NK-92 (cell line): ENCODE measurements around the gene AFMID.
A peak's percentile ranks its signal among the peaks of the same experiment; 100 is the strongest.

Source experiments
- DNase-seq: peaks from one replicate; lab custom pipeline; 2025; ENCODE audit not compliant: unreplicated experiment; lab: John Stamatoyannopoulos, UW

AFMID gene

DNA sequence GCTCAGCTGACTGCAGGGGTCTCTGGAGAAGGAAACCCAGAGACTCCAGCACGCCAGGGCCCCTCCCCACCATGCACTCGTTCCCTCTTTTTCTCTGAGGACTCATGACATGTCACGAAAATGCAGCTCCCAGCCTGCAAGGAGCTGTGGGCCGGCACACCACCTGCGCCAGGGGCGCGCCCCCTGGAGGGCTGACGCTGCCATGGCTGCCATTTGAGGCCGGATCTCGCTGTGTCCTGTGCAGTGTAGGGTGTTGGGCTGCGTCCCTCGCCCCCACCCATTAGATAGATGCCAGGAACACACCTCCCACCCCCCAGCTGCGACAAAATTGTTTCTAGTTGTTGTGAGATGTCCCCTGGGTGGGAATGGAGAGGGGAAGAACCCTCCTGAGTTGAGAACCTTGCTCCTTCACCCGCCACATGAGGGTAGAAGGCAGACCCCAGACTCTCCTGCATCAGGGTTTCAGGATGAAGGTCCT lies 10.6 kb upstream of the AFMID start:
- DNase-seq, result no peak

GRCh38 chr17:78179372-78179771 lies 7.8 kb upstream of the AFMID start:
- no peak for DNase-seq

DNA sequence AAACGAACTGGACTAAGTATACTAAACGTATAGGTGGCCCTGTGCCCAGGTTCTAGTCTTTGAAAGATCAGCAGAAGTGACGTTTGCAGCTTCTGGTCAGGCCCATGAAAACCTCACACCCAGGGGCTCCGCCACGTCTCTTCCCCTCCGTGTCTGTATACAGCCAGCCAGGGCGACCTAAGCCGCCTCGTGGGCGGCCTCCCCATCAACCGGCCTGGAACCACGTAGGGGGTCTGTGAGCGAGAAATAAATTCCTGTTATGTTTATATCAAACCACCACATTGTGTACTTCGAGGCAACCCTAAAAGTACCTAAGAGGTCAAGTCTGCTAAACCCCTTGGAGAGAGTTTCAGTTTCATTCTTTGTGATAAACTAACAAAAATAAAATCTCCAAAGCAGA lies 7.1 kb upstream of the AFMID start:
- DNase-seq, result no peak

GRCh38 chr17:78180508-78180907 lies 6.7 kb upstream of the AFMID start:
- no peak for DNase-seq

DNA sequence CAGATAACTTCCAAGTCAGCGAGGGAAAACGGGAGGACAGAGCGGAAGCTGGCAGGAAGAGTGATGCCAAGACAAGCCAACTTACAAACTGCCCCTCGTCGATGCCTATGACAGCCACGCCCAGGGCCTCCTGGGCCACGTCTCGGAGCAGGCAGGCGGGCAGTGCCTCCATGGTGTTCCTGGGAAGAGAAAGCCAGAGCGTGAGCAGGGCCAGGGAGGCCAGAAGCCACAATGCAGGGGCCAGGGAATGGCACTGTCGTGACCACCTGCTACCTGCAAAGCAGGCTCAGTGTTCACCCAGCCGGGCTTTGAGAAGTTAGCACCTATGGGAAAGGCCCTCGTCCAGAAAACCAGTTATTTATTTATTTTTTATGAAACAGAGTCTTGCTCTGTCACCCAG lies 4.7 kb upstream of the AFMID start:
- DNase-seq, result no peak

- DNase-seq, result no peak
These were observed 3.2 kb upstream of the AFMID start for GRCh38 chr17:78183916-78184315.

DNA sequence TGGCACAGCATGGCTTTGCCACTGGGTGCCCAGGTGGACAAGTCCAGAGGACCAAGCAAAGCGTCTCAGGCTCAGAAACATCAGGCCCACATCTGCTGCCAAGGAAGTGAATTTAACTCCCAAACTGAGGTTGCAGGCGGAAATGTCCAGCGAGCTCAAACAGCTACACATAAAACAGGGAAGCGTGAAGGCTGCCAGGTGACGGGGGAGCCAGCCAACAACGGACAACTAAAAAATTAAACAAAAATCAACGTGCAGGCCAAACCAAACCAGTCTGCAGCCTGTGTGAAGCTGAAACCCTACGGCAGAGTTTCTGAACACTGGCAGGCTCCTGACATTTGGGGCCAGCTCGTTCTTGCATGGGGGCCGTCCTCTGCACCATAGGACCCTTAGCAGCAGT lies 2.8 kb upstream of the AFMID start:
- DNase-seq, result no peak

GRCh38 chr17:78184868-78185267 lies 2.3 kb upstream of the AFMID start:
- DNase-seq, result no peak

- DNase-seq, result no peak
These were observed 1.0 kb upstream of the AFMID start for GRCh38 chr17:78185981-78186691.

DNA sequence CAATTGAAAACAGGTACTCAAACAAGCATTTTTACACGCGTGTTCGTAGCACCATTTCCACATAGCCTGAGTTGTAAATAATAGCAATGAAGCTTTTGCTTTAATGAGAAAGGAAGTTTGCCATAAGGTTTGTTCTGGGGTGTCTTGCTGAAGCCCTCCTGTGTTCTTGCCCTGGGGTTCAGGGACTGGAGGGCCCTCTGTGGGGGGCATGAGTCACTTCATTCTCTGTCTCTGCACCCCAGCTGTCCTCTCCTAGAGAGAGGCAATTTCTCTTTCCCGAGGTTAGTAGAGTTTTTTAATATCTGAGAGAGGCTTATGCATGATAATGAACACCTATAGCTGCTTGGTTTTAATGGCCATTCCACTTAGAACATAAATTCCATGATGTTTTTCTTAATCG lies 9.6 kb downstream of the AFMID start:
- DNase-seq, result no peak

DNA sequence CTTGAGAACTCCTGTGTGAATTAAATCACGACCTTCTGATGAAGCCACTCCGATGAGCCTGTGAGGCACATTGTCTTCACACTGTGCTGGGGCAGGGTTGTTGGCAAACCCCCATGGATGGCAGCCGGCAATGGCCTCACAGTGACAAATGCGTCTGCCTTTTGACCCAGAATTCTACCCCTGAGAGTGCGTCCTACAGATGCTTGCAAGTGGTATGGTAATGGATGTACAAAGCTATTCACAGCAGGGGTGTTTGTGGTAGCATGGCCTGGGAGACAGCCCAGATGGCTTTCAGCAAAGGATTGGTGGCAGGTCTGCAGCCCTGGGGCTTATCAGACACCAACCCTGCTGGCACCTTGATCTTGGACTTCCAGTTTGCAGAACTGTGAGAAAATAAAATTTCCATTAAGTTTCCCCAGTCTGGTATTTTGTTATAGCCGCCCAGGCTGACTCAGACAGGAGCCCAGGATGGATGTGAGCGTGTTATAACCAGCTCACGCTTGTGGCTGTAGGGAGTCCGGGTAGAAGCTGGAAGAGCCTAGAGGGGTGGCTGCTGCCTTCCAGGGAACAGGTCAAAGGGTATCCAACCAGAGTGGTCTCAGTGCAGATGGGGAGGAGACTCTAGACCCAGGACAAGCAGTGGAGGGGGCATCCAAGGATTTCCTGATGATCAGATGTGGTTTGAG lies 10.1 kb downstream of the AFMID start:
- DNase-seq, result no peak

- no peak for DNase-seq
These were observed 13.3 kb downstream of the AFMID start for GRCh38 chr17:78200451-78200850.

GRCh38 chr17:78202666-78203065 lies 15.5 kb downstream of the AFMID start:
- no peak for DNase-seq

- DNase-seq, result no peak
These were observed 17.4 kb downstream of the AFMID start for GRCh38 chr17:78204387-78205123.

DNA sequence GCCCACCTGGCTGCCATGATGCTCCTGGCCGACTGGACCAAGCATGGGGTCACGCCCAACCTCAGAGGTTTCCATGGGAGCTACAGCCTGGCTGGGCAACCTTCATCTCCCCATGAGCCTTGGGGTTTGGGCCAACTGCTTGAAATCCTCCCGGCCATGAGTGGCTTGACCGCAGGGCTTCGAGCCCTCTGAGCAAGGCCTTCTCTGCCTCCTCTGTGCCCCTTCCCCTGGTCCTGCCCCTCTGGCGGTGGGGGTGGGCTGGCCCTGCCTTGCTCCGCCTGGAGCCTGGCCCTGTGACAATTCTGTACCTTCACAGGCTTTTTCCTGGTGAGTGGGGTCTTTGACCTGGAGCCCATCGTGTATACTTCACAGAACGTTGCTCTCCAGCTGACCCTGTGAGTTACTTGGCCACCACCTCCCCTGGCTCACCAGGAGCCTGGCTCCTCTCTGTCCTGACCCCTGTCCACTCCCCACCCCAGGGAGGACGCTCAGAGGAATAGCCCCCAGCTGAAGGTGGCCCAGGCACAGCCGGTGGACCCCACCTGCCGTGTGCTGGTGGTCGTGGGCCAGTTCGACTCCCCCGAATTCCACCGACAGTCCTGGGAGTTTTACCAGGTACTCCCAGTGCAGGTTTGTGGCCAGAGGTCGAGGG lies 18.1 kb downstream of the AFMID start:
- no peak for DNase-seq

DNA sequence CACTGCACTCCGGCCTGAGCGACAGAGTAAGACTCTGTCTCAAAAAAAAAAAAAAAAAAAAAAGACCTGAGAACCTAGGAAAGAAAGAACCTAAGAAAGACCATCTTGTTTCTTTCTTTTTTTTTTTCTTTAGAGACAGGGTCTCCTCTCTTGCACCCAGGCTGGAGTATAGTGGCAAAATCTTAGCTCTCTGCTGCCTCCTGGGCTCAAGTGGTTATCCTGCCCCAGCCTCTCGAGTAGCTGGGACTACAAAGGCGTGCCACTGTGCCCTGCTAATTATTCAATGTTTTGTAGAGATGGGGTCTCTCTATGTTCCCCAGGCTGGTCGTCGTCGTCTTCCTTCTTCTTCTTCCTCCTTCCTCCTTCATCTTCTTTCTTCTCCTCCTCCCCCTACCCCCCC lies 19.1 kb downstream of the AFMID start:
- DNase-seq, result no peak

DNA sequence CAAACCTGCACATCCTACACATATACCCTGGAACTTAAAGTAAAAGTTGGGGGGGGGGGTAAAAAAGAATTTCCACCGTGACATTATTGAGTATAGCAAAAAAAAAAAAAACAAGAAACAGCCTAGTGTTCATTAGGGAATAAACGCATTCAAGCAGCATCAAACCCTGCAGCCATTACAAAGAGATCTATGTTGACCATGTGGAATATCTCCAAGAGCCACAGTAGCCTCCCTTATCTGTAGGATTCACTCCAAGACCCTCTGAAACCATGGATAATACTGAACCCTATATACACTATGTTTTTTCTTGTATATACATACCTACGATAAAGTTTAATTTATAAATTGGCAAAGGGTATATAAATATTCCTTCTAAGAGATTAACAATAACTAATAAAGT lies 21.3 kb downstream of the AFMID start:
- DNase-seq, result no peak

GRCh38 chr17:78210111-78210510 lies 22.9 kb downstream of the AFMID start:
- DNase-seq, result no peak

GRCh38 chr17:78211032-78211431 lies 23.9 kb downstream of the AFMID start:
- DNase-seq, result no peak

DNA sequence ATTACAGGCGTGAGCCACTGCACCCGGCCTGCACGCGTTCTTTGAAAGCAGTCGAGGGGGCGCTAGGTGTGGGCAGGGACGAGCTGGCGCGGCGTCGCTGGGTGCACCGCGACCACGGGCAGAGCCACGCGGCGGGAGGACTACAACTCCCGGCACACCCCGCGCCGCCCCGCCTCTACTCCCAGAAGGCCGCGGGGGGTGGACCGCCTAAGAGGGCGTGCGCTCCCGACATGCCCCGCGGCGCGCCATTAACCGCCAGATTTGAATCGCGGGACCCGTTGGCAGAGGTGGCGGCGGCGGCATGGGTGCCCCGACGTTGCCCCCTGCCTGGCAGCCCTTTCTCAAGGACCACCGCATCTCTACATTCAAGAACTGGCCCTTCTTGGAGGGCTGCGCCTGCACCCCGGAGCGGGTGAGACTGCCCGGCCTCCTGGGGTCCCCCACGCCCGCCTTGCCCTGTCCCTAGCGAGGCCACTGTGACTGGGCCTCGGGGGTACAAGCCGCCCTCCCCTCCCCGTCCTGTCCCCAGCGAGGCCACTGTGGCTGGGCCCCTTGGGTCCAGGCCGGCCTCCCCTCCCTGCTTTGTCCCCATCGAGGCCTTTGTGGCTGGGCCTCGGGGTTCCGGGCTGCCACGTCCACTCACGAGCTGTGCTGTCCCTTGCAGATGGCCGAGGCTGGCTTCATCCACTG lies 27.0 kb downstream of the AFMID start, which contains the start of gene BIRC5:
TSS of gene BIRC5 (plus strand) at position 238 of the 690 bp plus-strand sequence. CDS start at position 302, 64 bp downstream.
- peak; percentile 22 for DNase-seq

GRCh38 chr17:78214706-78215061 lies 27.5 kb downstream of the AFMID start:
- DNase-seq, result no peak
